Adrenal gland (tissue), 12 donors: ENCODE measurements around the gene PRKG1. TPM values are rescaled to one million over a fixed set of nuclear protein-coding genes. Genes with fewer than 3 reads are reported as not detected.

Experiments used
- DNase-seq, 7 donors: peaks; one replicate each; pipeline ENCODE4 v3.0.0-alpha.2; 2019 to 2020
- H3K27ac ChIP-seq, 5 donors: fragments of 200-600 bp; sonication (generic) in 4 of 5; 1 replicate in 3 of 5; 2 replicates in 2 of 5; pipeline versions ENCODE4 v1.5.1 to v1.8.0; 2016 to 2020; ENCODE audit warnings: mild to moderate bottlenecking in 1 of 5
- H3K27me3 ChIP-seq: fragments of 200-600 bp; 2 replicates; pipeline ENCODE4 v1.8.0; 2021
- H3K36me3 ChIP-seq, 2 donors: fragments of 200-600 bp; replicated peaks in 1 of 2; 1 replicate in 1 of 2; 2 replicates in 1 of 2; pipeline versions ENCODE4 v1.5.1 to v1.8.0; 2018 to 2022
- H3K4me1 ChIP-seq, 2 donors: fragments of 200-600 bp; replicated peaks in 1 of 2; 1 replicate in 1 of 2; 2 replicates in 1 of 2; pipeline versions ENCODE4 v1.5.1 to v1.8.0; 2018 to 2021
- H3K4me3 ChIP-seq, 4 donors: fragments of 200-600 bp; sonication (generic) in 3 of 4; one replicate each; pipeline ENCODE4 v1.5.1; 2016 to 2018
- H3K9me3 ChIP-seq, 3 donors: fragments of 200-600 bp; sonication (generic) in 1 of 3; replicated peaks in 1 of 3; 1 replicate in 2 of 3; 2 replicates in 1 of 3; pipeline versions ENCODE4 v1.5.1 to v1.8.0; 2016 to 2021
- CTCF ChIP-seq, 6 experiments: fragments of 450-650 bp in 4 of 6; fragments of 200-600 bp in 2 of 6; sonication (generic) in 1 of 6; IDR thresholded peaks; 1 replicate in 5 of 6; 2 replicates in 1 of 6; pipeline versions ENCODE4 v1.5.1 to v1.8.0; 2016 to 2021; ENCODE audit warnings: antibody characterized with exemption in 6 of 6, mild to moderate bottlenecking in 2 of 6, moderate library complexity in 1 of 6
- POLR2A ChIP-seq, 2 donors: fragments of 450-650 bp; IDR thresholded peaks; one replicate each; pipeline ENCODE4 v1.6.1; 2017; ENCODE audit warnings: antibody characterized with exemption in 2 of 2, mild to moderate bottlenecking in 2 of 2, moderate library complexity in 1 of 2
- WGBS, 4 donors: extraction: QIAGEN DNeasy Blood & Tissue Kit in 2 of 4; methylation state at CpG; one replicate each; pipeline versions ENCODE4 v1.1.5 to v1.1.7; 2013 to 2017; 5-methylcytosine and 5-hydroxymethylcytosine counted together
- intact Hi-C, 2 donors: fragments of 100-400 bp; cut with DNase I; formaldehyde crosslinking; loops; one replicate each; pipeline versions ENCODE4 v1.14.1 to v1.15.0; 2022 to 2023
- polyA plus RNA-seq, 3 donors: library from polyadenylated mRNA; stranded (reverse); fragments of 200-250 nt in 2 of 3; fragments of 350-450 nt in 1 of 3; fragmentation: Illumina TruSeq in 1 of 3; extraction: RNeasy Lipid Tissue Mini Kit (QIAGEN cat#74804) in 1 of 3; gene quantifications; one replicate each; pipeline ENCODE4 v1.2.3, GENCODE V29; 2013 to 2014
- total RNA-seq, 9 donors: library from RNA; depleted of rRNA in 4 of 9; stranded (reverse); fragments of >200 nt in 4 of 9; fragments of 120-200 nt in 1 of 9; fragmentation: NEBNext Ultra II Directional in 1 of 9; extraction: Animal tissue kit (Norgen Biotek cat#: 25700) in 1 of 9; gene quantifications; one replicate each; pipeline versions ENCODE4 v1.1.0 to v1.2.4, GENCODE V29; 2013 to 2023
- donor health status: healthy with polysubstance abuse.
- donor health status: Bipolar disorder and iron deficiency.
- donor health status: DM: yes; HTN: yes; CAD: no.
- donor health status: DM: no; HTN: no; CAD: no.
- donor health status: DM: no; HTN: no; CAD: no.
- donor health status: DM: yes; HTN: yes; CAD: no.

PRKG1 gene
- total and polyA plus RNA-seq, 12 donors: 6.9 to 104 (median 29.7) TPM

GRCh38 chr10:51423121-51423452, 348.8 kb downstream of the PRKG1 start:
- TF ChIP-seq POLR2A (IDR thresholded peaks at IDR 0.05) (no peak), CTCF (IDR thresholded peaks at IDR 0.05) (no peak)
- H3K36me3 ChIP-seq: no peaks in the 10 kb centered on the region
- H3K27me3 ChIP-seq: no peaks in the 10 kb centered on the region
- WGBS, 4 donors: 54 to 60% (median 56%) methylated on average over 4 of the region's 4 CpGs
- H3K9me3 ChIP-seq: no peaks in the 10 kb centered on the region
- no peak overlapping the region for H3K27ac ChIP-seq
- DNase-seq: no peak
- peaks cover 0 to 12% of the 10 kb centered on the region in 2 donors for H3K4me1 ChIP-seq
- intact Hi-C loops: loop anchor here in 1 of 2 donors (10.0 kb wide), 1 partner anchor 358 kb away; no protein-coding TSS in a partner anchor
- no peak overlapping the region for H3K4me3 ChIP-seq

GRCh38 chr10:51425431-51425830, 351.1 kb downstream of the PRKG1 start:
- TF ChIP-seq POLR2A (IDR thresholded peaks at IDR 0.05) (no peak), CTCF (IDR thresholded peaks at IDR 0.05) (no peak)
- no peaks in the 10 kb centered on the region for H3K36me3 ChIP-seq
- H3K9me3 ChIP-seq: no peaks in the 10 kb centered on the region
- H3K4me1 ChIP-seq: peaks cover 0 to 12% of the 10 kb centered on the region in 2 donors
- intact Hi-C loops: loop anchor here in 1 of 2 donors (10.0 kb wide), 1 partner anchor 361 kb away; no protein-coding TSS in a partner anchor
- H3K4me3 ChIP-seq: no peak overlapping the region
- peak in 1 of 7 donors; percentile 20 for DNase-seq
- no peak overlapping the region for H3K27ac ChIP-seq
- H3K27me3 ChIP-seq: no peaks in the 10 kb centered on the region
- 58 to 67% (median 64%) methylated on average over 3 of the region's 3 CpGs for WGBS, 4 donors

- H3K27ac ChIP-seq: no peak overlapping the region
- no peak for DNase-seq
- no peak overlapping the region for H3K4me3 ChIP-seq
- TF ChIP-seq POLR2A (IDR thresholded peaks at IDR 0.05) (no peak), CTCF (IDR thresholded peaks at IDR 0.05) (no peak)
- intact Hi-C loops: loop anchor here in 1 of 2 donors (10.0 kb wide), 1 partner anchor 363 kb away; no protein-coding TSS in a partner anchor
- H3K27me3 ChIP-seq: no peaks in the 10 kb centered on the region
- no peaks in the 10 kb centered on the region for H3K36me3 ChIP-seq
- H3K4me1 ChIP-seq: no peaks in the 10 kb centered on the region
- WGBS, 4 donors: 90 to 97% (median 93%) methylated on average over 2 of the region's 2 CpGs
- H3K9me3 ChIP-seq: no peaks in the 10 kb centered on the region
These were observed 353.5 kb downstream of the PRKG1 start for GRCh38 chr10:51427758-51428157.

- Histone ChIP-seq H3K27me3 (no peaks in the 10 kb centered on the region), H3K4me3 (no peak overlapping the region), H3K9me3 (no peaks in the 10 kb centered on the region), H3K27ac (no peak overlapping the region), H3K4me1 (no peaks in the 10 kb centered on the region), H3K36me3 (no peaks in the 10 kb centered on the region)
- intact Hi-C loops: no loop called here
- DNase-seq: no peak
- 56 to 65% (median 60%) methylated on average over 1 of the region's 1 CpG for WGBS, 4 donors
- TF ChIP-seq CTCF (IDR thresholded peaks at IDR 0.05): no peak
- TF ChIP-seq POLR2A (IDR thresholded peaks at IDR 0.05): no peak
These were observed 356.2 kb downstream of the PRKG1 start for GRCh38 chr10:51430506-51430905.
